Measurements from ENCODE around the gene YRDC.

- TF ChIP-seq CTCF (IDR thresholded peaks at IDR 0.05 in 4 of 5, conservative IDR thresholded peaks at IDR 0.05 in 1 of 5) (no peak), POLR2A (IDR thresholded peaks at IDR 0.05) (no peak)
Measured at GRCh38 chr1:37851262-37851661, 43.3 kb upstream of the YRDC start.

All from gastrocnemius medialis (tissue), 4 donors.